GM06990 (cell line): ENCODE results near the gene VPS13D.
"Not testable (repeated sequence)": the region's sequence is repeated elsewhere in the genome, so short reads cannot be mapped to it uniquely, and the experiment has no call there.

Experiments used
- DNase-seq: peaks from one replicate; pipeline ENCODE4 v3.0.0-alpha.2; 2011; ENCODE audit not compliant: insufficient read length; ENCODE audit errors: extremely low read depth
- H3K27me3 ChIP-seq: replicated peaks from 2 replicates; pipeline ENCODE4 v1.6.0; 2011; ENCODE audit warnings: low read length; ENCODE audit not compliant: control insufficient read depth, insufficient read depth
- H3K36me3 ChIP-seq: 2 replicates; pipeline ENCODE4 v1.5.1; 2011; ENCODE audit warnings: low read length; ENCODE audit not compliant: control insufficient read depth, insufficient read depth
- H3K4me3 ChIP-seq: replicated peaks from 2 replicates; pipeline ENCODE4 v1.5.1; 2011; ENCODE audit warnings: low read depth, mild to moderate bottlenecking, control low read depth, low read length
- TF ChIP-seq, protein P1 (sequence below): IDR thresholded peaks from 2 replicates; pipeline ENCODE4 v1.5.1; 2011; ENCODE audit warnings: low read length, control low read depth, mild to moderate bottlenecking, inconsistent platforms; ENCODE audit not compliant: insufficient read depth, poor library complexity, severe bottlenecking

Gene VPS13D

GRCh38 chr1:12519693-12520364 lies 290.0 kb downstream of the VPS13D start:
- Histone ChIP-seq H3K27me3 (no peaks in the 10 kb centered on the region; the same call in 1 of the 2 replicates), H3K4me3 (no peak overlapping the region), H3K36me3 (no peaks in the 10 kb centered on the region)
- TF ChIP-seq, protein P1, sequence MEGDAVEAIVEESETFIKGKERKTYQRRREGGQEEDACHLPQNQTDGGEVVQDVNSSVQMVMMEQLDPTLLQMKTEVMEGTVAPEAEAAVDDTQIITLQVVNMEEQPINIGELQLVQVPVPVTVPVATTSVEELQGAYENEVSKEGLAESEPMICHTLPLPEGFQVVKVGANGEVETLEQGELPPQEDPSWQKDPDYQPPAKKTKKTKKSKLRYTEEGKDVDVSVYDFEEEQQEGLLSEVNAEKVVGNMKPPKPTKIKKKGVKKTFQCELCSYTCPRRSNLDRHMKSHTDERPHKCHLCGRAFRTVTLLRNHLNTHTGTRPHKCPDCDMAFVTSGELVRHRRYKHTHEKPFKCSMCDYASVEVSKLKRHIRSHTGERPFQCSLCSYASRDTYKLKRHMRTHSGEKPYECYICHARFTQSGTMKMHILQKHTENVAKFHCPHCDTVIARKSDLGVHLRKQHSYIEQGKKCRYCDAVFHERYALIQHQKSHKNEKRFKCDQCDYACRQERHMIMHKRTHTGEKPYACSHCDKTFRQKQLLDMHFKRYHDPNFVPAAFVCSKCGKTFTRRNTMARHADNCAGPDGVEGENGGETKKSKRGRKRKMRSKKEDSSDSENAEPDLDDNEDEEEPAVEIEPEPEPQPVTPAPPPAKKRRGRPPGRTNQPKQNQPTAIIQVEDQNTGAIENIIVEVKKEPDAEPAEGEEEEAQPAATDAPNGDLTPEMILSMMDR: no peak
- no peak for DNase-seq

- TF ChIP-seq, protein P1: no peak
- Histone ChIP-seq H3K36me3 (no peaks in the 10 kb centered on the region), H3K27me3 (no peaks in the 10 kb centered on the region; the same call in 1 of the 2 replicates), H3K4me3 (no peak overlapping the region)
- DNase-seq: no peak
These were observed 291.3 kb downstream of the VPS13D start for GRCh38 chr1:12521096-12521495.

- H3K36me3 ChIP-seq, H3K27me3 ChIP-seq, DNase-seq, H3K4me3 ChIP-seq: not testable (repeated sequence)
These were observed 292.9 kb downstream of the VPS13D start for GRCh38 chr1:12522780-12523179.

- Histone ChIP-seq H3K4me3 (no peak overlapping the region), H3K36me3 (no peaks in the 10 kb centered on the region), H3K27me3 (no peaks in the 10 kb centered on the region; the same call in none of the 2 replicates)
- DNase-seq: no peak
- TF ChIP-seq, protein P1: no peak
These were observed 294.4 kb downstream of the VPS13D start for GRCh38 chr1:12524266-12524665.

DNA sequence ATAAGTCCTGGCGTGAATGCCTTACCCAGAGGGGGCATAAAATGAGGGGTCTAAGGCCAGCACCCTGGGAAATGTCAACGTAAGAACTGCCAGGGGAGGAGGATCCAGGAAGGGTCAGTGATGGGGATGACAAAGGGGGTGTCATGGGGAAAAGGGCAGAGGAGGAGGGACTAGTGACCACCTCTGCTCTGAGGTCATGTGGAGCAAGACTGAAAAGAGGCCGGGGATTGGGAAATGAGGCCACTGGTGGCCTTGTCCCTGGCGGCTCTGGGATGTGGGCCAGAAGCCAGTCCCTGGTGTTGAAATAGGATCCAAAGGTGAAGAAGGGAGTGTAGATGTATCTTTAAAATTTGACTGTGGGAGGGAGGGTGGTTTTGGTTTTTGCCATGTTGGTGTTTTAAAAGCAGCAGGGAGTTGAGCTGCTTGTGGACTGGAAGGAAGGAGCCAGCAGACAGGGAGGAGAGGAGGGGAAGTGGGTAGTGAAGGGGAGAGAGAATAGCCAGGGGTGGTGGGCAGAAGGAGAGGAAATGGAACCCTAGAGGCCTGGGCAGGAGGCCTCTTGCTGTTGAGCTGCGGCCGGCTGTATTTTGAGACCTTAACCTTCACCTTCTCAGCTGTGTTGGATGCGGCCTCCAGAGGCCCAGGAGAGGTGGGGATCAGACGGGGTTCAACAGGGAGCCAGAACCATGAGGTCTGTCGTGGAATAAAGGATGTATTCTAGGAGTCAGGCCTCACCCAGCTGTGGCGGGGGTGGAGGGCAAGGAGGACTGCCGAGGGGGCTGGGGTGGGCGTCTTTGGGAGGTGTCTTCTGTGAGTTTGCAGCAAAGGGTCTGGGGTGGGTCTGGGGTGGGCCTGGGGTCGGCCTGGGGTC lies 295.7 kb downstream of the VPS13D start:
- Histone ChIP-seq H3K27me3 (no peaks in the 10 kb centered on the region; the same call in 1 of the 2 replicates), H3K4me3 (no peak overlapping the region), H3K36me3 (no peaks in the 10 kb centered on the region)
- DNase-seq: no peak
- TF ChIP-seq, protein P1: no peak

GRCh38 chr1:12527564-12527963 lies 297.7 kb downstream of the VPS13D start:
- no peaks in the 10 kb centered on the region for H3K36me3 ChIP-seq
- no peaks in the 10 kb centered on the region; the same call in none of the 2 replicates for H3K27me3 ChIP-seq
- no peak for DNase-seq
- no peak overlapping the region for H3K4me3 ChIP-seq
- TF ChIP-seq, protein P1: no peak
